ENCODE results near the gene PLEKHM3.
A peak's percentile ranks its signal among the peaks of the same experiment; 100 is the strongest.

PLEKHM3 gene

GRCh38 chr2:207847807-207848544, 177.4 kb downstream of the PLEKHM3 start:
- peak in 1 of 2 donors; percentile 3 for DNase-seq

GRCh38 chr2:207847098-207847806, 178.1 kb downstream of the PLEKHM3 start:
- no peak for DNase-seq

DNA sequence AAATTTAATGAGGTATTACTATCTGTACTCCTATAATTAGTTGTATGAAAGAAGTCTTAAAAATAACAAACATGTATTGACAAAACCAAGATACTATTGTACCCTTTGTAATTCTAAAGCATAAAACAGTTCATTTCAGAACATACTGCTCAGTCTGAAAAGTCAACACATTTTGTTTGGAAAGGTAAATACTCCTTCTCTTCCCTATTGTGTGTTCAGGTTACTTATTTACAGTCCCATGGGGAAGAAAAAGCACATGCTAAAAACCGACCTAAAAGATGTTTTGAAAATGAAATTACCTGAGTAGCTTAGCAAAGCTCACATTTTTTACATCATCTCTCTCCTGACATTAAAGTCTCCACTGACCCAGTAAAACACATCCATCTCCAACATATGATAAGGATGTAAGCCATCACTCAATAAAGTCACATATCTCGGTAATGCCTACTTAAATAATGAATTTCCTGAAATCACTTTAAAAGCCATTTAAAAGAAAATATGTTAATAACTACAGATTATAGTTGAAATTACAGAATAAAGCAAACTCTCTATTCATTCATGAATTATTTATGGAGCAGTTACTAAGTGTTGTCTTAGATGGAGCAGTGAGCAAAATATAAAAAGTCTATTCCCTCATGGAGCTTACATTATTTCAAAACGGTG, 180.0 kb downstream of the PLEKHM3 start:
- DNase-seq, result no peak

DNA sequence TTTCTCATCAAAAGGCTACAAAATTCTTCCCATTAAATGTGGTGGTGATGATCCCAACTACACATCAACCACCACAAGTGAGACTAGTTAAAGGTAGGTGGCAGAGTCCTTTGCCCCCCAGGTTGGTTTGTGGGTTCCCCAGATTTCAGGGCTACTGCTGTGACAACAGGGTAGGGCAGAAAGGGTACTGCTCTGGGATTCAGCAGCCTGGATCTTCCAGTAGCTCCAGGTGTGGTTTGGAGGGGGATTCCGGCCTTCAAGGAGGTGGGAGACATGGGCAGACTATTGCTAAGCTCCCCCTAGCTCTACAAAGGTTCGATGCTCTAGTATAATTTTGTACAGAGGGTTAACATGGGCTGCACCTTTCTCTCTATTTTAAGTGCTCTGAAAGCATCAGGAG, 180.7 kb downstream of the PLEKHM3 start:
- no peak for DNase-seq

DNA sequence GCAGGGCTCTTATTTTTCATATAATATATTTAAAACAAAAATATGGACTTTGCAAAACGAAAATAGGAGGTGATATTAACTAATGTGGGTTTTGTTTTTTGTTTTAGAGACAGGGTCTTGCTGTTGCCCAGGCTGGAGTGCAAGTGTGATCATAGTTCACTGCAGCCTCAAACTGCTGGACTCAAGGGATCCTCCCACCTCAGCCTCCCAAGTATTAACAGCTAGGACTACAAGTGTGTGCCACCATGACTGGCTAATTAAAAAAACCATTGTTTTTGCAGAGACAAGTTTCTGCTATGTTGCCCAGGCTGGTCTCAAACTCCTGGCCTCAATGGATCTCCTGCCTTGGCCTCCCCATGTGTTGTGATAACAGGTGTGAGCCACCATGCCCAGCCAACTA, 185.2 kb downstream of the PLEKHM3 start:
- no peak for DNase-seq

DNA sequence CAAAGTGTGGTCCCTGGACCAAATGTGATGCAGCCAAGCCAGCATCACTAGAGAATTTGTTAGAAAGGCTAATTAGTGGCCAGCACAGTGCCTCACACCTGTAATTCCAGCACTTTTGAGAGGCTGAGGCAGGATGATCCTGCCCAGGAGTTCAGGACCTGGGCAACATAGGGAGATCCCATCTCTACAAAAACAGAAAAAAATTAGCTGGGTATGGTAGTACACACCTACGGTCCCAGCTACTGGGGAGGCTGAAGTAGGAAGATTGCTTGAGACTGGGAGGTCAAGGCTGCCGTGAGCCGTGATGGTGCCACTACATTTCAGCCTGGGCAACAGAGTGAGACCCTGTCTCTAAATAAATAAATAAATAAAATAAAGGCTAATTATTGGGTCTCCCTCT, 185.8 kb downstream of the PLEKHM3 start:
- no peak for DNase-seq

GRCh38 chr2:207839028-207839427, 186.3 kb downstream of the PLEKHM3 start:
- DNase-seq, result no peak

DNA sequence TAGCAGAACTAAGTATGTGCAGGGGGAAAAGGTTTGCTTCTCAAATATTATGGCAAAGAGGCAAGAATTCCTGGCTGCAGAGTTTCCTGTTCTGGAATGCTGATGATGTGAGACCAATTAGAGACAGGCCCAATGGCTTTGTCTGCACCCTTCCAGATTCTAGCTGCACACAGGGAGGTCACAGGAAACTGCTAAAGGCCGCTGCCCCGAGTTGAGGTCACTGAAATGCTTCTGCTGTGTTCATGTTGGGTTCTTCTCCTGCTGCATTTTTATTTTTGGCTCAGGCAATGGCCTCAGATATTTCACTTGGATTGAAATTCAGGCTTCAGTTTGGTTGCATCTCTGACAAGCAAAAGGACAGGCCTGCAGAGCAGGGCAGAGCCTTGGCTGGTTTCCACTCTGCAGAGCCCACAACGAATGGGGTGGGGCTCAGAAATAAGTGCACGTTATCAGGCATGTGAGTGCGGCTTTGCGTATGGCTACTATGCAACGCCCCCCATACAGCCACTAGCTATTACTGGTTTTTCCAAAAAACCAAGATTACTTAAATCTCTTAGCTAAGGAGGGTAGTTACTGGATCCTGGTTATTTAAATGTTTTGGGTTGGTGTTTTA, 188.7 kb downstream of the PLEKHM3 start:
- DNase-seq, result no peak

DNA sequence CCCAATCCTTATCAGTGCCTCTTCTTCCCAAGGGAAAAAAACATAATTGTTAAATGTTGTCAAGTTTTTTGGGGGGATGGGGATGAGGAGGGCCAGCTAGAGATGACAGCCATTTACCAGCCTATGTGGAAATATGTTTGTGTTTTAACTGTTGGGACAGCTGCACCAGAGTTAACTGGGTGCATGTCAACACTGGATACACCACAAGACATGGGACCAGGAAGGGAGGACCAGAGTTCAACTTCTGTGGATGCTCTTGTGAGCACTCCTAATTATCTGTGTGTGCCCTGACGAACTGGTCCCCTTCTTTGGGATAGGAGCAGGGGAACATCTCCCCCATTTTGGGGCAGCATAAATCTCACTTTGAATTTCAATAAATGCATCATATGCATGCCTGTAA, 189.5 kb downstream of the PLEKHM3 start:
- no peak for DNase-seq

- DNase-seq, result no peak
Measured at GRCh38 chr2:207833251-207833751, 192.0 kb downstream of the PLEKHM3 start.

DNA sequence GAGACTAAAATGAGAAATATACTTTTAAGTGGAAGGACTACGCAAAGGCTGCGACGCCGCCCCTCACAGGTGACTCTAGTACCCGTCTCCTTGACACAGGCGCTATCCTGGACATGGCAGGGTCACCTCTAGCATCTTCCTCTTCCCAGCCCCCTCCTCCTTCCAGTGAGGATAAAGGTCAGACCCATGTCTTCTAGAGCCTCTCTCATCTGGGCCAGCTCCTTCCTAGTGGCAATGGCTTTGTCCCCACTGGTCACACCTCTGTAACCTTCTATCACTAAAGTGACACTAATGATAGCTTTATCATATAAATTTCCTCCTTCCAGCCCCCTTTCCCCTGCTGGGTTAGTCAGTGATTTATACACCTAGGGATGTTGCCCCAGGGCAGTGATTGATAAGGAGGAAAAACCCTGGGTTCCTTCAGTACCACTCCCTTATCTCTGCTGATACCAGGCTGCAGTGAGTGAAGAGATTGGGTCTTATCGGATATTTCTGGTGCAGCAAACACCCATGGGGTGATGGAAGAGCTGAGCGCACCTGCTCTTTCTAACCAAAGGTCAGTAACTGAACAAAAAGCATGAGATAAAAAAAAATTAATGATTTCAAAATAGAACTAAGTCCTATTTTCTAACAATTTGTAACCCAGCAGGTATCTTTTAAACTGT, 193.6 kb downstream of the PLEKHM3 start:
- no peak for DNase-seq

GRCh38 chr2:207830778-207831438, 194.4 kb downstream of the PLEKHM3 start:
- DNase-seq, result no peak

- no peak for DNase-seq
Measured at GRCh38 chr2:207828361-207829057, 196.8 kb downstream of the PLEKHM3 start.

GRCh38 chr2:207825978-207826377, 199.3 kb downstream of the PLEKHM3 start:
- DNase-seq, result no peak

- DNase-seq, result no peak
Measured at GRCh38 chr2:207825045-207825954, 200.0 kb downstream of the PLEKHM3 start.

DNA sequence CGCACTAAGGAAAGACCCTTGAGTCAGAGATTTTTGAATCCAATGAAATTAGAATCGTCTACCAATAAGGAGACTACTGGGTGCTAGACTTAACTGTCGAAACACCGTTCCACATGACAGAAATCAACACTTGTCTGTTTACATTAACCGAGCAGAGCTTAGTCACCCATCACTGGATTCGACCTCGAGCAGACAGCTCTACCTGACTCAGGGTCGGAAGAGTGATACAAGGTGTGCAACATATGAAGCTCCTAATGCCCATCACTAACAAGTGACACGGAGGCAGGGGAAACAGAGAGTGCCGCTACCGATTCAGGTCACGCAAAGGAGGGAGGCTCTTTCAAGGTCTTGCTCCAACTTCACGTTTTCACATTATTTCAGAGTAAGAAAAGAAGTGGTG, 201.5 kb downstream of the PLEKHM3 start:
- DNase-seq, result no peak

- DNase-seq, result no peak
Measured at GRCh38 chr2:207819839-207820784, 205.2 kb downstream of the PLEKHM3 start.

GRCh38 chr2:207819021-207819797, 206.1 kb downstream of the PLEKHM3 start:
- no peak for DNase-seq

Measured in inflammatory macrophage (primary cell).